ENCODE results near the gene PTPRM.
A peak's percentile ranks its signal among the peaks of the same experiment; 100 is the strongest.

PTPRM gene

GRCh38 chr18:7601936-7602335, 34.8 kb downstream of the PTPRM start:
- Histone ChIP-seq H3K27ac (ENCODE audit: low read depth, low read length) (no peak overlapping the region), H3K27me3 (ENCODE audit: control insufficient read depth in 1 of 2, insufficient read depth in 2 of 2, low read length in 2 of 2) (no peaks in the 10 kb centered on the region), H3K4me1 (ENCODE audit: insufficient read depth, low read length) (peaks cover 22% of the 10 kb centered on the region), H3K36me3 (ENCODE audit: insufficient read depth, low read length) (no peaks in the 10 kb centered on the region), H3K9me3 (ENCODE audit: low read length) (no peaks in the 10 kb centered on the region), H3K4me3 (ENCODE audit: low read depth in 1 of 2, low read length in 2 of 2) (no peak overlapping the region), H3K9ac (ENCODE audit: low read length) (no peak overlapping the region)

GRCh38 chr18:7603259-7604000, 36.3 kb downstream of the PTPRM start:
- H3K36me3 ChIP-seq (ENCODE audit: insufficient read depth, low read length) = no peaks in the 10 kb centered on the region
- H3K27me3 ChIP-seq (ENCODE audit: control insufficient read depth in 1 of 2, insufficient read depth in 2 of 2, low read length in 2 of 2) = no peaks in the 10 kb centered on the region
- peaks cover 33% of the 10 kb centered on the region for H3K4me1 ChIP-seq (ENCODE audit: insufficient read depth, low read length)
- H3K4me3 ChIP-seq (ENCODE audit: low read depth in 1 of 2, low read length in 2 of 2) = no peak overlapping the region
- H3K9ac ChIP-seq (ENCODE audit: low read length) = no peak overlapping the region
- H3K27ac ChIP-seq (ENCODE audit: low read depth, low read length) = no peak overlapping the region
- no peaks in the 10 kb centered on the region for H3K9me3 ChIP-seq (ENCODE audit: low read length)

DNA sequence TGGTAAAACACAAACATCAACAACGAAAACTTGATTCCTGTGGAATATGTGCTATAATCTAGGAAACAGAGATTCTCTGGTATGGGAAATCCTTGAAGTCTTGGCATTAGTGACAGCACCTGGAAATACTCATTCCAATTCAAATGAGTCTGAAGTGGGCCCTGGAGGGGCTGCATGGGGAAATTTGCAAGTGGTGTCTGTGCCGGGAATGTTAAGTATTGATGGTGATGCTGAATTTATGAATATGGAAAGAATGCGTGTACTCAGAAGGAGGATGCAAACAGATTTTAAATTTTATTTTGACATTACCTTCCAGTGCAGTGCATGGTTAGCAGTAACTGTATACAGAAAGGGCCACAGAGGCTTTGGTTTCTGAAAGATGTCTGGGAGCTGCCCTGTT, 37.2 kb downstream of the PTPRM start:
- no peak overlapping the region for H3K27ac ChIP-seq (ENCODE audit: low read depth, low read length)
- H3K9ac ChIP-seq (ENCODE audit: low read length) = no peak overlapping the region
- no peaks in the 10 kb centered on the region for H3K27me3 ChIP-seq (ENCODE audit: control insufficient read depth in 1 of 2, insufficient read depth in 2 of 2, low read length in 2 of 2)
- H3K36me3 ChIP-seq (ENCODE audit: insufficient read depth, low read length) = no peaks in the 10 kb centered on the region
- peaks cover 43% of the 10 kb centered on the region for H3K4me1 ChIP-seq (ENCODE audit: insufficient read depth, low read length)
- H3K9me3 ChIP-seq (ENCODE audit: low read length) = no peaks in the 10 kb centered on the region
- H3K4me3 ChIP-seq (ENCODE audit: low read depth in 1 of 2, low read length in 2 of 2) = no peak overlapping the region

DNA sequence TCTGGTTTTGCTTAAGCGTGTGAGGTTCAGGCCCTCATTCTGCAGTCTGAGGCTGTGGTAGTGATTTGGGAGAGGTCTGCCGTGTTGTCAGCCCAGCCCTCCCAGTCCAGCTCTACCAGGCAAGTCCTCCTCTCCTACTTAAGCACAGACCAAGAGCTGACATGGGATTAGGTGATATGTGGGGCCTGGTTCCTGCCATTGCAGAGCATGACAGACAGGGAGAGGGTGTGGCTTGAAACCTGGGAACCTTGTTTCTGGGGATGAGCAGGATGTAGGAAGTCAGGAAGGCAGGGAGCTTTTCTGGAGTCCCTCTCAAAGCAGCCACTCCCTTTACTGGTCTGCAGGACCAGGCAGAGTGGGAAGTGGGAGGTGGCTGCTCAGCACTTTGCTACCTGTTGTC, 38.6 kb downstream of the PTPRM start:
- no peak overlapping the region for H3K27ac ChIP-seq (ENCODE audit: low read depth, low read length)
- H3K9ac ChIP-seq (ENCODE audit: low read length) = no peak overlapping the region
- peaks cover 48% of the 10 kb centered on the region for H3K4me1 ChIP-seq (ENCODE audit: insufficient read depth, low read length)

DNA sequence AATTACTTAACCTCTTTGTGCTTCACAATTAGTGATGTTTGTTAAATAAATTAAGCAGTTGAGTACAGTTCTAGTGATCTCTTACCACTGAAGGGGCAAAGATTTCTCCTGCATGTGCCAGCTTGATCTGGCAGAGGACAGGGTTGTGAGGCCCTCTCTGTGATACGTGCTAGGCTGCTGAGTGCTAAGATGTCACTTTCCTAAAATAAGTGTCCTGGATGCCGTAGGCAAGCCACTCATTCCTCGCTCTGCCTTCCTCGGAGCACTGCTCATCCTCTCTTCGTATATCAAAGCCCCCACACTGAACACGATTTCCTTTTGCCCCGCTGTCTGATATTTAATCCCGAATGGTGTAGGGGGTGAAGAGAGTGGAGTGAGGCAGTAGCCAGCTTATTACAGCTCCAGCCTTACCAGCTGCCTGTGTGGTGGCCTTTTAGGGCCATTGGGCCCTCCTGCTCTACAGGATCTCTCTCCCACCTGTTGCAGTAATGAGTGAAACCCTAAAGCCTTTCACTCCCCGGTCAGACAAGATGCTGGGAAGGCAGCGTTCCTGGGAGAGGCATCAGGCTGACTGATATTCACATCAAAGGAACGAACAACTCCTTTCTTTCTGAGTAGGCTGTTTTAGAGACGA, 40.5 kb downstream of the PTPRM start:
- H3K4me1 ChIP-seq (ENCODE audit: insufficient read depth, low read length) = peaks cover 48% of the 10 kb centered on the region
- H3K9ac ChIP-seq (ENCODE audit: low read length) = no peak overlapping the region
- no peak overlapping the region for H3K27ac ChIP-seq (ENCODE audit: low read depth, low read length)

More for the DNA sequence above, 38.6 kb downstream of the PTPRM start:
- H3K9me3 ChIP-seq (ENCODE audit: low read length) = no peaks in the 10 kb centered on the region
- H3K27me3 ChIP-seq (ENCODE audit: control insufficient read depth in 1 of 2, insufficient read depth in 2 of 2, low read length in 2 of 2) = no peaks in the 10 kb centered on the region
- H3K36me3 ChIP-seq (ENCODE audit: insufficient read depth, low read length) = no peaks in the 10 kb centered on the region
- H3K4me3 ChIP-seq (ENCODE audit: low read depth in 1 of 2, low read length in 2 of 2) = no peak overlapping the region

DNA sequence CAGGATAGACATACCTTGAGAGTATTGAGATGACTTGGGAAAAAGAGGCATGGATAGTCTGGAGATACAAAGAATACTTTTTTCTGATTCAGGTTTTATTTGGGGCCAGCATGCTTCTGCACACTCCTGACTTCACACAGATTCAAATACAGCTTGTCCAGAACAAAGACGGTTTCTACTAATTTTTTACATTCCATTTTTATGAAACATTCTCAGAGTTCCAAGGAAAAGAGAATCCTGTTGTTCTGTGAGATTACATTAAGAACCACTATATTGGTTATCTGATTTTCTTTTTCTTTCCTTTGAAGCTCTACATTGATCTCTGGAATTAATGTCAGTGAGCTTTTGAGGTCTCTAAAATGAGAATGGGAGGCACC, 41.0 kb downstream of the PTPRM start:
- H3K36me3 ChIP-seq (ENCODE audit: insufficient read depth, low read length) = no peaks in the 10 kb centered on the region
- no peak overlapping the region for H3K4me3 ChIP-seq (ENCODE audit: low read depth in 1 of 2, low read length in 2 of 2)
- peaks cover 48% of the 10 kb centered on the region for H3K4me1 ChIP-seq (ENCODE audit: insufficient read depth, low read length)
- no peak overlapping the region for H3K9ac ChIP-seq (ENCODE audit: low read length)
- no peaks in the 10 kb centered on the region for H3K9me3 ChIP-seq (ENCODE audit: low read length)
- H3K27me3 ChIP-seq (ENCODE audit: control insufficient read depth in 1 of 2, insufficient read depth in 2 of 2, low read length in 2 of 2) = no peaks in the 10 kb centered on the region
- H3K27ac ChIP-seq (ENCODE audit: low read depth, low read length) = no peak overlapping the region

More for the DNA sequence above, 40.5 kb downstream of the PTPRM start:
- H3K36me3 ChIP-seq (ENCODE audit: insufficient read depth, low read length) = no peaks in the 10 kb centered on the region
- no peak overlapping the region for H3K4me3 ChIP-seq (ENCODE audit: low read depth in 1 of 2, low read length in 2 of 2)
- no peaks in the 10 kb centered on the region for H3K27me3 ChIP-seq (ENCODE audit: control insufficient read depth in 1 of 2, insufficient read depth in 2 of 2, low read length in 2 of 2)
- no peaks in the 10 kb centered on the region for H3K9me3 ChIP-seq (ENCODE audit: low read length)

DNA sequence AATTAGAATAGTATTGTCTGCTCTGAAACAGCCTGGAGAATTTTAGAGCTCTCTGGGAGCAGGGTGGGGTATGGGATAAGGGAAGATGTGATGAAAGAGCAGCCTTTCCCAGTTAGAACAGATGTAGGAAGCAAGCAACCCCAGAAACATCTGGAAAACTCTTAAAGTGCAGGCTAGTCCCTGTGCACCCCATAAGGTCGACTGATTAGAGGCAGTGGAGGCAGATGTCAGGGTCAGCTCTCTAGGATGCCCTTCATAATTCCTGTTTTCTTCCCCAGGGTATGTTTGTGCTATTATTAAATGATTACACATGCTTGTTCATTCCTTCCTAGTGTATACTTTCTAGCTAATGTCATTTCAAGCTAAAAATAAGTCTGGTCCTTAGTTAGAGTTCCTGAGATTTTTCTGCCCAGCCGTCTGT, 41.7 kb downstream of the PTPRM start:
- H3K9me3 ChIP-seq (ENCODE audit: low read length) = no peaks in the 10 kb centered on the region
- no peak overlapping the region for H3K27ac ChIP-seq (ENCODE audit: low read depth, low read length)
- no peaks in the 10 kb centered on the region for H3K27me3 ChIP-seq (ENCODE audit: control insufficient read depth in 1 of 2, insufficient read depth in 2 of 2, low read length in 2 of 2)
- H3K36me3 ChIP-seq (ENCODE audit: insufficient read depth, low read length) = no peaks in the 10 kb centered on the region
- no peak overlapping the region for H3K4me3 ChIP-seq (ENCODE audit: low read depth in 1 of 2, low read length in 2 of 2)
- H3K9ac ChIP-seq (ENCODE audit: low read length) = no peak overlapping the region
- H3K4me1 ChIP-seq (ENCODE audit: insufficient read depth, low read length) = peaks cover 43% of the 10 kb centered on the region

DNA sequence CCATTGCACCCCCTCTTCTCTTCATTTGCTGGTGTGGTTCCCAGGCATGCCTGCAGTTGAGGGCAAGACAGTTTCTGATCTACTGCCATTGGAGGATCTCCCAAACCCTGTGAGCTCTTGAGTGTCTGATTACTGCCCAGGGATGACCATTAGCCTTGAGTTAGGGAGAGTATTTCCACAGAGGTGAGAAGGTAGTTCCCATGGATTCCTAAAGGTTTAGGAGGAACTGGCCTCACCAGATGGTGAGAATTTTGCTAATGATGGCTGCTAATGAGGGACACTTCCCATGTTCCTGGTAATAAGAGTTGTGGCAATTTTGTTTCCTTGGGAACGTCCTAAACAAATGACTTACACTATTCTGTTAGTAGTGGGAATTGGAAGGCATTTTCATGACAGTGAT, 42.5 kb downstream of the PTPRM start:
- Histone ChIP-seq H3K4me1 (ENCODE audit: insufficient read depth, low read length) (peaks cover 43% of the 10 kb centered on the region), H3K27me3 (ENCODE audit: control insufficient read depth in 1 of 2, insufficient read depth in 2 of 2, low read length in 2 of 2) (no peaks in the 10 kb centered on the region), H3K36me3 (ENCODE audit: insufficient read depth, low read length) (no peaks in the 10 kb centered on the region), H3K9me3 (ENCODE audit: low read length) (no peaks in the 10 kb centered on the region), H3K4me3 (ENCODE audit: low read depth in 1 of 2, low read length in 2 of 2) (no peak overlapping the region), H3K9ac (ENCODE audit: low read length) (no peak overlapping the region), H3K27ac (ENCODE audit: low read depth, low read length) (no peak overlapping the region)

DNA sequence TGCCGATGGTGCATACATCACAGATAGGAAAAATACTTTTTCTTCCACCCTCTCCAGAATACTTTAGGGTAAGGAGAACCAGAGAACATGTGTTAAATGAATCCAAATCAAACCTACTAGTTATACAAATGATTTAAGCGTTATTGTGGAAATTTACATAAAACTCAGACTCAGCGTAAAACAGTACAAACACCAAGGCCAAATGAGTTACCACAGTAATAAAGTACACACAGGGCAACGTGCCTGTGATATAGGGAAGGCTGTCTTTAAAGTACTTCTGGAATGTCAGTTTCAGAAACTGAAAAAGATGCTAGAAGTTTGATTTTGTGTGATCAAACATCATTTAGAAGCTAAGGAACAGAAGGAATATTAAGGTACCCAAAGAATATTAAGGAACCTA, 46.9 kb downstream of the PTPRM start:
- no peaks in the 10 kb centered on the region for H3K9me3 ChIP-seq (ENCODE audit: low read length)
- H3K4me3 ChIP-seq (ENCODE audit: low read depth in 1 of 2, low read length in 2 of 2) = no peak overlapping the region
- no peaks in the 10 kb centered on the region for H3K27me3 ChIP-seq (ENCODE audit: control insufficient read depth in 1 of 2, insufficient read depth in 2 of 2, low read length in 2 of 2)
- peaks cover 36% of the 10 kb centered on the region for H3K4me1 ChIP-seq (ENCODE audit: insufficient read depth, low read length)
- H3K36me3 ChIP-seq (ENCODE audit: insufficient read depth, low read length) = no peaks in the 10 kb centered on the region
- H3K27ac ChIP-seq (ENCODE audit: low read depth, low read length) = no peak overlapping the region
- H3K9ac ChIP-seq (ENCODE audit: low read length) = no peak overlapping the region

GRCh38 chr18:7615840-7616239, 48.7 kb downstream of the PTPRM start:
- Histone ChIP-seq H3K36me3 (ENCODE audit: insufficient read depth, low read length) (no peaks in the 10 kb centered on the region), H3K27ac (ENCODE audit: low read depth, low read length) (no peak overlapping the region), H3K4me3 (ENCODE audit: low read depth in 1 of 2, low read length in 2 of 2) (no peak overlapping the region), H3K4me1 (ENCODE audit: insufficient read depth, low read length) (peaks cover 42% of the 10 kb centered on the region), H3K9ac (ENCODE audit: low read length) (no peak overlapping the region), H3K27me3 (ENCODE audit: control insufficient read depth in 1 of 2, insufficient read depth in 2 of 2, low read length in 2 of 2) (no peaks in the 10 kb centered on the region), H3K9me3 (ENCODE audit: low read length) (no peaks in the 10 kb centered on the region)

DNA sequence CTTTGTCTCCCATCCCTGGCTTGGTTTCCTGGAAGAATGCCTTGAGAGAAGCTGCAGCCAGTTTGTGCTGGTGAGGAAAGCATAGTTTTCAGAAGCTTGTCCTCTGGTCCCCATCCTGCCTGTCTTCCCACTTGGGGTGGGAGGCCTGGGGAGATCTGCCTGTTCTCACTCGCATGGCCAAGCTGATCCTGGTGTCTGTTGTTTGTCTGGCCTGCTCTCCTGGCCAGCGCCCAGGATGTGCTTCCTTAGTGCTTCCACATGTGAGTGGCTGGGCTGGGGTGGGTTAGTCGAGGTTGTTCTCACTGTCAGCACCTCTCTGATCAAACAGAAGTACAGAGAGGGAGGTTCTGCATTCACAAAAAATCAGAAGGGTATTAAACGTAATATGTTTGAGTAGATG, 49.5 kb downstream of the PTPRM start:
- H3K9ac ChIP-seq (ENCODE audit: low read length) = no peak overlapping the region
- H3K36me3 ChIP-seq (ENCODE audit: insufficient read depth, low read length) = no peaks in the 10 kb centered on the region
- no peaks in the 10 kb centered on the region for H3K27me3 ChIP-seq (ENCODE audit: control insufficient read depth in 1 of 2, insufficient read depth in 2 of 2, low read length in 2 of 2)
- H3K27ac ChIP-seq (ENCODE audit: low read depth, low read length) = peak overlapping the region; percentile 69
- H3K4me3 ChIP-seq (ENCODE audit: low read depth in 1 of 2, low read length in 2 of 2) = peak overlapping the region in 1 of 2 donors; percentile 0
- H3K4me1 ChIP-seq (ENCODE audit: insufficient read depth, low read length) = peaks cover 42% of the 10 kb centered on the region
- no peaks in the 10 kb centered on the region for H3K9me3 ChIP-seq (ENCODE audit: low read length)
